Astrocyte of the cerebellum (primary cell): ENCODE data around the gene CCR8.

Experiments
- DNase-seq: peaks from one replicate; pipeline ENCODE4 v3.0.0-alpha.2; 2011; ENCODE audit warnings: low read depth
- H3K4me3 ChIP-seq: 2 replicates; pipeline ENCODE4 v1.5.1; 2011; ENCODE audit warnings: mild to moderate bottlenecking, low read depth, low read length, moderate library complexity
- CTCF ChIP-seq: IDR thresholded peaks from 2 replicates; pipeline ENCODE4 v1.5.1; 2012; ENCODE audit warnings: low read length, low read depth, moderate library complexity, mild to moderate bottlenecking; ENCODE audit errors: missing control alignments
- in situ Hi-C: cut with HindIII; loops from 2 replicates; pipeline ENCODE4 v1.10.0; 2017; ENCODE audit warnings: low sequenced_read_pairs

CCR8 gene

GRCh38 chr3:39286771-39287170 lies 42.7 kb upstream of the CCR8 start:
- no peak for TF ChIP-seq CTCF
- DNase-seq: no peak
- in situ Hi-C loops: no loop called here
- H3K4me3 ChIP-seq: no peak overlapping the region

GRCh38 chr3:39287216-39288164 lies 42.0 kb upstream of the CCR8 start:
- TF ChIP-seq CTCF: no peak
- no peak for DNase-seq
- H3K4me3 ChIP-seq: no peak overlapping the region
- in situ Hi-C loops: no loop called here

GRCh38 chr3:39288300-39288808 lies 41.2 kb upstream of the CCR8 start:
- DNase-seq: peak; percentile 72
- TF ChIP-seq CTCF: peak; percentile 94
- in situ Hi-C loops: no loop called here
- no peak overlapping the region for H3K4me3 ChIP-seq

- no peak for TF ChIP-seq CTCF
- DNase-seq: no peak
These were observed 40.4 kb upstream of the CCR8 start for GRCh38 chr3:39289107-39289506.

GRCh38 chr3:39290255-39290654 lies 39.3 kb upstream of the CCR8 start:
- TF ChIP-seq CTCF: no peak
- DNase-seq: no peak
- no peak overlapping the region for H3K4me3 ChIP-seq
- in situ Hi-C loops: loop anchor here (5.0 kb wide), 1 partner anchor 98 kb away; the partner anchor contains the start of gene XIRP1

More at GRCh38 chr3:39289107-39289506, 40.4 kb upstream of the CCR8 start:
- in situ Hi-C loops: no loop called here
- H3K4me3 ChIP-seq: no peak overlapping the region

GRCh38 chr3:39291903-39292329 lies 37.6 kb upstream of the CCR8 start:
- in situ Hi-C loops: loop anchor here (5.0 kb wide), 1 partner anchor 100 kb away; the partner anchor contains the start of gene XIRP1
- no peak overlapping the region for H3K4me3 ChIP-seq
- peak; percentile 12 for DNase-seq
- TF ChIP-seq CTCF: peak; percentile 94
